ENCODE measurements around the gene SYT17.

DNA sequence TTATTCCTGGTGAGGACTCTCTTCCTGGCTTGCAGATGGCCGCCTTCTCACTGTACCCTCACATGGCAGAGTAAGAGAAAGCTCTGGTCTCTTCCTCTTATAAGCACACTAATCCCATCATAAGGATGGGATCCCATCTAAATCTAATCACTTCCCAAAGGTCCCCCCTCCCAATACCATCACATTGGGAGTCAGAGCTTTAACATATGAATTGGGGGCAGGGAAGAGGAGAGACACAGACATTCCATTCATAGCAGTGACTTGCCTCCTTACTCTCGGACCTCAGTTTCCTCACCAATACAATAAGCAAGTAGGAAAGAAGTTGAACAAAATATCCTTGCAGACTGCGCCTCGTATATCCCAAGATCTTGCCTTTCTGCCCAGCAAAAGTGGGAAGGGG lies 119.2 kb downstream of the SYT17 start:
- TF ChIP-seq POLR2A (IDR thresholded peaks at IDR 0.05; ENCODE audit: low read length) (no peak), RAD21 (conservative IDR thresholded peaks at IDR 0.05 in 1 of 2, IDR thresholded peaks at IDR 0.05 in 1 of 2) (no peak)

Data from A549 (cell line).